GM21619 (cell line): ENCODE data around the gene RSPH9.
"Not testable (repeated sequence)": the region's sequence is repeated elsewhere in the genome, so short reads cannot be mapped to it uniquely, and the experiment has no call there.

Experiments used
- ATAC-seq: cut with Tn5 transposase; IDR thresholded peaks from one replicate; pipeline ENCODE4 v1.9.1; 2021; ENCODE audit not compliant: unreplicated experiment

Gene RSPH9

GRCh38 chr6:43628393-43629103 is 16.3 kb upstream of the RSPH9 start:
- no peak for ATAC-seq

DNA sequence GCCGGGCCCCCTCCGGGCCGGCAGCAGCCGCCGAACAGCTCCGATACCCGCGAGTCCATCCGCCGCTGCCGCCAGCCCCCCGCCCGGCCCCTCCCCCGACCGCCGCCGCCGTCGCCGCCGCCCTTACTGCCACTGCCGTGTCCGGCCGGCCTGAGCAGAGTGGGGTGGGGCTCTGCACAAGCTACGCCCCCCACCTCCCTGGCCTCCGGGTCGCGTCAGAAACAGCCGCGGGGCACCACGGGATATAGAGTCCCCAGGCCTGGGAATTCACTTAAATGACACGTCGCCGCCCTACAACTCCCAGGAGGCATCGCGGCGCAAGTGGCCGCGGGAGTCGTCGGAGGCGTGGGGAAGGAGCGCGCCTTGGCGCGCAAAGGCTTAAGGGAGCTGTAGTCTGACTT is 15.7 kb upstream of the RSPH9 start, which contains the start of gene GTPBP2:
TSS of gene GTPBP2 (minus strand) at position 161 of the 401 bp plus-strand sequence. CDS start at position 59, 102 bp downstream.
- peak; percentile 75 for ATAC-seq

DNA sequence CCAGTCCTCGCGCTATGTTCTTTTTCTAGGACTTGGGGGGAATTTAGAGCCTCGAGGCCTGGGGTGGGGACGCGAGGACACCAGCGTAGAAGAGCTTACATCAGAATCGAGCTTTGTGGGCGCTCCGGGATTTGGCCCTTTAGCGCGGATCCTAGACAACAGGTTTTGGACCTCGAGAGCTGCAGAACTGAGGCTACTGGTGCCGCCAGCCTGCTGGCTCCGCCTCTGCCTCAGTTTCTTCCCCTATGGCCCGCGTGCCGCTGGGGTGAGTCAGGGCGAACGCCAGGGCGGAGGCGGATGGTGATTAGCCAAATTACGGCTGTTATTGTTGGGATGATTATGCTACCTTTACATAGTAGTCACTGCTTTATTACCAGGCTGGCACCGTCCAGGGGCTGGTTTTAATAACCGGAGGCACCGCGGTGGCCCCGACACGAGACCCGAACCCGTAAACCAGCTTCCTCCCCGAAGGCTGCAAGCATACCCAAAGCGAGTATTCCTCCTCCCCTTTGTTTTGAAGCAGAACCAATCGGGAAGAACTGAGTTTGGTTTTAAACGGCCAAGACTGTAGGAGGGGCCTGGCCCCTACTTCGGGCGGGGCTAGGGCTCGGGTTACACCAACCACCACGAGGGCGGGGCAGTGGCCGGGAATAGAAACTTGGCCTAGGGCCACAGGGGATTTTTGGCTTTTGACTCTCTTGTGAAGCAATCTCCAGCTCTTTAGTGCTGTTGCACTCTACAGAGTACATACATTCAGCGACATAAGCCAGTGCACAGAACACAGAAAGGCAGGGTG is 15.1 kb upstream of the RSPH9 start:
- ATAC-seq, result peak; percentile 68

DNA sequence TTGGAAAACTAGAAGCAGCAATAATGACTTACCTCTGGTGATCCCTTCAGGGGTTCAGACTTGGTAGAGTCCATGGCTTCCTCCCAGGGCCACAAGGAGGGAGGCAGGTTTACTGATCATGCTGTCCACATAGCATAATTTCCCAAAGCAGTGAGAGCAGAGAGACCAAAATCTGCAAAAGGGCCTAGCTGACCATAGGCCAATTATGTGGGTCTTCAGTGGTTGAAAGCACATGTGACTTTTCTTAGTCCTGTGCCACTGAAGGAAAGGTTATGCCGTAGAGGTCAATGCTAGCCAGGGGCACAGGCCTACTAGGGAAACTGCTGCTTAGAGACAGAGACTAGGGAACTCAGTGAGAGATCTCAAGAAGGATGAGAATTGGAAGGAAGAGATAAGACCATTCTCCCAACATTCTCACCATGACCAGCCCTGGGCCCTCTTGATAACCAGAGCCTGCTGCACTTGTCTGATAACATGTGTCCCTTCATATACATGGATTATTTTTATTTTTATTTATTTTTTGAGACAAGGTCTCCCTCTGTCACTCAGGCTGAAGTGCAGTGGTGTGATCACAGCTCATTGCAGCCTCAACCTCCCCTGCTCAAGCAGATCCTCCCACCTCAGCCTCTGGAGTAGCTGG is 13.7 kb upstream of the RSPH9 start:
- ATAC-seq, result no peak

- not testable (repeated sequence) for ATAC-seq
Observed at GRCh38 chr6:43633002-43633401, 11.8 kb upstream of the RSPH9 start.

- no peak for ATAC-seq
Observed at GRCh38 chr6:43634702-43635303, 10.0 kb upstream of the RSPH9 start.

DNA sequence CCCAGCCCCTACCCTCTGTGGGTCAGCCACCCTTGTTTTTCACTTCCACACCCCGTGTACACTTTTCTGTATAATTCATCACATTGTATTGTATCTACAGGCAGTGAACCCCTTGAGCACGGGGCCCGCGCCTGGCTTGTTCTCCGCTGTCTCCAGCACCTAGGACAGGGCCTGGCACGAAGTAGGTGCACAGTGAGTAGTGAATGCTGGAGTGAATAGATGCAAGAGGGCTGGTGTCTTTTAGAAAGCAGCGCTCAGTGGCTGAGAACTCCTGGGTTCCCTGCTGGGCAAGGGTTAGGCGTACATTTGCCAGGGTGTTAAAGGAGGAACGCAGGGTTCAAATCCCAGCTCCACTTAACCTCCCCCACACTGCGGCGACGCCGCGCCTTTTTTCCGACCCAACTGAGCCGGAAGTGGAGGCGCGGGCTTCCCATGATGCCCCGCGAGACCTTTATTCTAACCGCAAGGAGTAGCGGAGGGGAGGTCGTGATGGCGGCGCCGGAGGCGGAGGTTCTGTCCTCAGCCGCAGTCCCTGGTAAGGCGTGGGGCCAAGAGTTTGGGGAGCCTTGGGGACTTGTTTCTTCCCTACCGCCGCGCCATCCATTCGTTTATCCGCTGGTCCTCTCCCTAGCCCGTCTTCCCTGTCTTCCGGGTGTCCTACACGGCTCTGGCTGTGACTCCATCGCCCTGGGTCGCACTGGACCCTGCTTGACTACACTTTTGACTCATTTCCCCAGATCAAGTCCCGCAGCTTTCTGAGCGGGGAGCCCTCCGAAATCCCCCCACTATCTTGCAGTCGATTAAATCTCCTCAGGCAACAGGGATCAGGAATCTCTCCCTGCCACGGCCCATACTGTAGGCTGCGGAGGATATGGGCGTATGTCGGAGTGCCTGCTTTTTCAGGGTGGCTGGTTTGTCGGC is 9.2 kb upstream of the RSPH9 start, which contains the start of gene MAD2L1BP:
TSS of gene MAD2L1BP (plus strand) at position 454 of the 921 bp plus-strand sequence. CDS start at position 490, 36 bp downstream.
- ATAC-seq, result peak; percentile 81

- no peak for ATAC-seq
Observed at GRCh38 chr6:43636308-43636659, 8.6 kb upstream of the RSPH9 start.

GRCh38 chr6:43639984-43640800 is 4.6 kb upstream of the RSPH9 start:
- ATAC-seq, result no peak

- peak; percentile 19 for ATAC-seq
Observed at GRCh38 chr6:43645613-43645964, 753 bp downstream of the RSPH9 start.

GRCh38 chr6:43647613-43648012 is 2.8 kb downstream of the RSPH9 start:
- no peak for ATAC-seq

DNA sequence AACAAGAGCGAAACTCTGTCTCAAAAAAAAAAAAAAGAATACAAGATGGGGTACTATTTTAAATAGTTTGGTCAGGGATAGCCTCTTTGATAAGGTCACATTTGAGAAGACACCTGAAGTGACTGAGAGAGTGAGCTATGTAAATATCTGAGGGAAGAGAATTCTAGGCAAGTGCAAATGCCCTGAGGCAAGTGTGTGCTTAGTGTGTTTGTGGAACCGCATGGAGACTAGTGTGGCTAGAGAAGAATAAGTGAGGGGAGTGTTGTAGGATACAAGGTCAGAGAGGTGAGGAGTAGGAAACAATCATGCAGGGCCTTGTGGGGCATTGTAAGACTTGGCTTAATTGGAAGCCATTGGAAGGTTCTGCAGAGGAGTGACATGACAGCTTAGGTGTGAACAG is 3.4 kb downstream of the RSPH9 start:
- ATAC-seq, result no peak

DNA sequence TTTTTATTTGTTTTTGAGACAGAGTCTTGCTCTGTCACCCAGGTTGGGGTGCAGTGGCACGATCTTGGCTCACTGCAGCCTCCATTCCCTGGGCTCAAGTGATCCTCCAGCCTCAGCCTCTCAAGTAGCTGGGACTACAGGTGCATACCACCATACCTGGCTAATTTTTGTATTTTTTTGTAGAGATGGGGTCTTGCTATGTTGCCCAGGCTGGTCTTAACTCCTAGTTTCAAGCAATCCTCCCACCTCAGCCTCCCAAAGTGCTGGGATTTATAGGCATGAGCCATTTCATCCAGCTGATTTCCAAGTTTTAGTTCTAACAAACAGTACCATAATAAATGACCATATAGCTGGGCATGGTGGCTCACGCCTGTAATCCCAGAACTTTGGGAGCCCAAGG is 8.0 kb downstream of the RSPH9 start:
- not testable (repeated sequence) for ATAC-seq

DNA sequence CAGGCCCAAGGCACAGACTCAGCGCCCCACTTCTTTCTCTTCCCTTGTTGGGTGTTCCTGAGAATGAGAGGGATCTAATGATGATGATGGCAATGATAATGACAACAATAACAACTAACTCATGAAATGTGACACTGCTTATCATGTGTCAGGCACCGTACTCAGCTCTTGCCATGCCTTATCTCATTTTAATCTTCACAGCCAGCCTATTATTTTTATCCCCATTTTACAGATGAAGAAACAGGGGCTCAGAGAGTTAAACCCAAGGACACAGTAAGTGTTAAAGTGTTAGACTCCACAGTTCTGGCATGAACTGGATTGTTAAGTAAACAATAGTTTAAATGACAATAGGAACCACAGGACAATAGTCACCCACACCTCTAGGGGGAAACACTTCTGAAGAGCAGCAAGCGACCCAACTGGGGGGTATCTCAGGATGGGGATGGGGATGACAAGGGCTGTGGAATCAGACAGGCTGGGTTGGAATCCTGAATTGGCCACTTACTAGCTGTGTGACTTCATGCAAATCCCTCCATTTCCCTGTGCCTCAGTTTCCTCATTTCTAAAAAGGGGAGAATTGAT is 12.5 kb downstream of the RSPH9 start:
- no peak for ATAC-seq

GRCh38 chr6:43658161-43658560 is 13.3 kb downstream of the RSPH9 start:
- ATAC-seq, result no peak

DNA sequence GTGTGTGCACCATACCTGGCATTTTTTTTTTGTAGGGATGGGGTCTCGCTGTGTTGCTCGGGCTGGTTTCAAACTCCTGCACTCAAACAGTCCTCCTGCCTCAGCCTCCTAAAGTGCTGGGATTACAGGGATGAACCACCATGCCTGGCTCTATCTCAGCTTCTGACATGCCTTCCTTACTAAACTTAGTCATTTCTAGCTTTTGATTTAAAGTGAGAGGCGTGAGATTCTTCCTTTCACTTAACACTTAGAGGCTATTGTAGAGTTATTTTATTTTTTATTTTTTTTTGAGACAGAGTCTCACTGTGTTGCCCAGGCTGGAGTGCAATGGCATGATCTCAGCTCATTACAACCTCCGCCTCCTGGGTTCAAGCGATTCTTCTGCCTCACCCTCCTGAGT is 18.1 kb downstream of the RSPH9 start:
- not testable (repeated sequence) for ATAC-seq

GRCh38 chr6:43665376-43665775 is 20.5 kb downstream of the RSPH9 start:
- ATAC-seq, result no peak

DNA sequence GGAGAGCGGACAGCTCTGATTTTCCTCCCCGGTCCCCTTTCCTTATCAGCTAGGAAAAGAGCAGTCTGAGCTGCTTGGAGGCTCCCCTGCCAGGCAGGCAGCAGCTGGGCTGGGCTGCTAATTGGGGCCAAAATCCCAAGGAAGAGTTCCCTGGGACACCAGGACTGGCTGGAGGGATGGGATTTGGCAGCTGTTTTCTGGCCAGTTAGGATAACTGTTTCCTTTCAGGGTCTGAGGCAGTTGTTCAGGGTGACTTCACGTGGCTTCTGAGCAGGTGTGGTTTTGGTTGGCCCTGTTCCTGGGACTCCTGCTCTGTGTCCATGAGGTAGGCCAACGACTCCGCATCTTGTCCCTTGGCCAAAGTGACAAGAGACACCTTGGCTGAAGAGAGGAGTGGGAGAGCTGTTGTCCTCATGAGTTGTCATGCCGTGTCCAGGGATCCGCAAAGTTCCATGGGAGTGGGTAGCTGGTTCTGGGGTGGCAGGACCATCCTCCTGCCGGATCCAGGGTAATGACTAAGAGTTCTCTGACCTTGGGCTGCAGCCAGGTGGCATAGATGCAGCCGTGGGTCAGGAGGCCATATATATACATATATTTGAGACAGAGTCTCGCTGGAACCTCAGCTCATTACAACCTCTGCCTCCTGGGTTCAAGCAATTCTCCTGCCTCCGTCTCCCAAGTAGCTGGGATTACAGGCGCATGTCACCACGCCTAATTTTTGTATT is 21.5 kb downstream of the RSPH9 start:
- no peak for ATAC-seq
